HEK293T (cell line): ENCODE data around the gene CDKN2B-AS1.
A peak's percentile ranks its signal among the peaks of the same experiment; 100 is the strongest.
"Not testable (repeated sequence)": the region's sequence is repeated elsewhere in the genome, so short reads cannot be mapped to it uniquely, and the experiment has no call there.

Experiments used
- CTCF ChIA-PET: fragments of 350-600 bp; formaldehyde crosslinking; extraction: SDS; loops from one replicate; lab custom pipeline; 2021; ENCODE audit warnings: antibody characterized with exemption, inconsistent platforms; lab: Yijun Ruan, JAX
- POLR2A ChIA-PET: fragments of 350-600 bp; formaldehyde crosslinking; extraction: SDS; loops from one replicate; lab custom pipeline; 2020; ENCODE audit warnings: antibody characterized with exemption, inconsistent platforms; lab: Yijun Ruan, JAX
- DNase-seq: peaks from one replicate; pipeline ENCODE4 v3.0.0; 2012; ENCODE audit warnings: mixed read lengths; ENCODE audit errors: extremely low spot score
- ARNT ChIP-seq: fragments of 450-650 bp; IDR thresholded peaks from 2 replicates; pipeline ENCODE4 v1.6.1; 2017; ENCODE audit warnings: mild to moderate bottlenecking
- BHLHE40 ChIP-seq: fragments of 450-650 bp; IDR thresholded peaks from 2 replicates; pipeline ENCODE4 v1.6.1; 2016; ENCODE audit warnings: mild to moderate bottlenecking, moderate library complexity, borderline replicate concordance
- CTBP1 ChIP-seq: fragments of 450-650 bp; IDR thresholded peaks from 2 replicates; pipeline ENCODE4 v1.6.1; 2016; ENCODE audit warnings: borderline replicate concordance
- ELF4 ChIP-seq: fragments of 450-650 bp; IDR thresholded peaks from 2 replicates; pipeline ENCODE4 v1.6.1; 2017; ENCODE audit warnings: antibody characterized with exemption
- FOXA1 ChIP-seq: fragments of 450-650 bp; IDR thresholded peaks from 2 replicates; pipeline ENCODE4 v1.6.1; 2016; ENCODE audit warnings: mild to moderate bottlenecking
- FOXK2 ChIP-seq: fragments of 450-650 bp; IDR thresholded peaks from 2 replicates; pipeline ENCODE4 v1.6.1; 2016; ENCODE audit warnings: mild to moderate bottlenecking
- FOXM1 ChIP-seq: fragments of 450-650 bp; IDR thresholded peaks from 2 replicates; pipeline ENCODE4 v1.6.1; 2017; ENCODE audit warnings: mild to moderate bottlenecking, borderline replicate concordance
- HDGF ChIP-seq: fragments of 450-650 bp; IDR thresholded peaks from 2 replicates; pipeline ENCODE4 v1.6.1; 2017; ENCODE audit warnings: antibody characterized with exemption, borderline replicate concordance
- L3MBTL2 ChIP-seq: fragments of 450-650 bp; conservative IDR thresholded peaks from 2 replicates; pipeline ENCODE4 v1.6.1; 2016; ENCODE audit warnings: mild to moderate bottlenecking
- LEF1 ChIP-seq: fragments of 450-650 bp; IDR thresholded peaks from 2 replicates; pipeline ENCODE4 v1.6.1; 2017; ENCODE audit warnings: mild to moderate bottlenecking, borderline replicate concordance
- NFRKB ChIP-seq: fragments of 450-650 bp; IDR thresholded peaks from 2 replicates; pipeline ENCODE4 v1.6.1; 2016; ENCODE audit warnings: mild to moderate bottlenecking, moderate library complexity
- PKNOX1 ChIP-seq: fragments of 450-650 bp; IDR thresholded peaks from 2 replicates; pipeline ENCODE4 v1.6.1; 2016
- SP1 ChIP-seq: fragments of 450-650 bp; IDR thresholded peaks from 2 replicates; pipeline ENCODE4 v1.6.1; 2017
- SUZ12 ChIP-seq: fragments of 450-650 bp; IDR thresholded peaks from 2 replicates; pipeline ENCODE4 v1.6.1; 2016; ENCODE audit warnings: mild to moderate bottlenecking
- TARDBP ChIP-seq: fragments of 450-650 bp; IDR thresholded peaks from 2 replicates; pipeline ENCODE4 v1.6.1; 2016
- ZNF384 ChIP-seq: fragments of 450-650 bp; IDR thresholded peaks from 2 replicates; pipeline ENCODE4 v1.6.1; 2016

CDKN2B-AS1 gene

GRCh38 chr9:21994556-21995005 is at the start of gene CDKN2B-AS1:
Gene CDKN2B-AS1, plus strand, starts transcription at chr9:21994791.
- POLR2A ChIA-PET = interaction anchor here (1.0 to 3.7 kb wide), 5 partner anchors 14 to 244 kb away, joined by 3 to 24 read pairs (median 4); partner anchors contain the start of gene CDKN2B

GRCh38 chr9:21945606-21946005 is 49.0 kb upstream of the CDKN2B-AS1 start:
- ChIA-PET CTCF (no interaction called here), POLR2A (no interaction called here)
- DNase-seq = no peak
- TF ChIP-seq TARDBP = no peak
- no peak for TF ChIP-seq CTBP1
- no peak for TF ChIP-seq FOXM1
- TF ChIP-seq ZNF384 = no peak
- no peak for TF ChIP-seq ELF4
- no peak for TF ChIP-seq FOXA1
- no peak for TF ChIP-seq FOXK2
- TF ChIP-seq HDGF = no peak
- no peak for TF ChIP-seq LEF1
- no peak for TF ChIP-seq L3MBTL2
- TF ChIP-seq ARNT = no peak
- no peak for TF ChIP-seq PKNOX1

More at GRCh38 chr9:21994556-21995005, at the start of gene CDKN2B-AS1:
- TF ChIP-seq FOXK2 (no peak), L3MBTL2 (peak; percentile 75), CTBP1 (peak; percentile 61), PKNOX1 (peak; percentile 71), NFRKB (no peak)
- DNase-seq = peak; percentile 68
- CTCF ChIA-PET = interaction anchor here (2.6 kb wide), 1 partner anchor 14 kb away, joined by 9 read pairs; no protein-coding TSS in a partner anchor

GRCh38 chr9:21958833-21959232 is 35.8 kb upstream of the CDKN2B-AS1 start:
- TF ChIP-seq FOXA1 (no peak), PKNOX1 (no peak), HDGF (no peak), SUZ12 (no peak), CTBP1 (no peak), FOXK2 (no peak), SP1 (no peak), BHLHE40 (no peak), ZNF384 (no peak), ARNT (no peak), TARDBP (no peak), ELF4 (no peak), L3MBTL2 (no peak), LEF1 (no peak), FOXM1 (no peak), NFRKB (no peak)
- ChIA-PET POLR2A (no interaction called here), CTCF (no interaction called here)
- no peak for DNase-seq

- CTCF ChIA-PET, POLR2A ChIA-PET: not testable (repeated sequence)
These were observed 35.3 kb upstream of the CDKN2B-AS1 start for GRCh38 chr9:21959268-21959667.

GRCh38 chr9:21961569-21961968 is 33.0 kb upstream of the CDKN2B-AS1 start:
- no peak for DNase-seq
- POLR2A ChIA-PET = no interaction called here
- TF ChIP-seq LEF1 (no peak), FOXM1 (no peak), SP1 (no peak), FOXK2 (no peak), ARNT (no peak), BHLHE40 (no peak), NFRKB (no peak), CTBP1 (no peak), HDGF (no peak), L3MBTL2 (no peak), TARDBP (no peak), SUZ12 (no peak), ZNF384 (no peak), FOXA1 (no peak), PKNOX1 (no peak), ELF4 (no peak)
- CTCF ChIA-PET = no interaction called here

More at GRCh38 chr9:21959268-21959667, 35.3 kb upstream of the CDKN2B-AS1 start:
- DNase-seq = not testable (repeated sequence)

- no peak for DNase-seq
- TF ChIP-seq BHLHE40 (no peak), HDGF (no peak)
- CTCF ChIA-PET = no interaction called here
- POLR2A ChIA-PET = no interaction called here
These were observed 29.6 kb upstream of the CDKN2B-AS1 start for GRCh38 chr9:21964925-21965385.
